Rectal smooth muscle tissue (tissue), 1 donor: ENCODE measurements around the gene ARHGAP25.

Experiments used
- H3K27ac ChIP-seq: one replicate; pipeline ENCODE4 v1.7.0; 2013; ENCODE audit warnings: low read depth, low read length, inconsistent platforms
- H3K27me3 ChIP-seq: one replicate; pipeline ENCODE4 v1.7.0; 2013; ENCODE audit warnings: low read length; ENCODE audit not compliant: control insufficient read depth, insufficient read depth
- H3K36me3 ChIP-seq: one replicate; pipeline ENCODE4 v1.7.0; 2013; ENCODE audit warnings: low read length; ENCODE audit not compliant: control insufficient read depth, insufficient read depth
- H3K4me1 ChIP-seq: one replicate; pipeline ENCODE4 v1.7.0; 2013; ENCODE audit warnings: low read length; ENCODE audit not compliant: control insufficient read depth, insufficient read depth
- H3K4me3 ChIP-seq: one replicate; pipeline ENCODE4 v1.7.0; 2013; ENCODE audit warnings: low read length
- H3K9ac ChIP-seq: one replicate; pipeline ENCODE4 v1.7.0; 2013; ENCODE audit warnings: low read length

ARHGAP25 gene

GRCh38 chr2:68819556-68819955, 84.9 kb downstream of the ARHGAP25 start:
- H3K27me3 ChIP-seq: no peaks in the 10 kb centered on the region
- no peaks in the 10 kb centered on the region for H3K4me1 ChIP-seq
- H3K36me3 ChIP-seq: peaks cover 2% of the 10 kb centered on the region
- H3K9ac ChIP-seq: no peak overlapping the region
- no peak overlapping the region for H3K27ac ChIP-seq
- H3K4me3 ChIP-seq: no peak overlapping the region

DNA sequence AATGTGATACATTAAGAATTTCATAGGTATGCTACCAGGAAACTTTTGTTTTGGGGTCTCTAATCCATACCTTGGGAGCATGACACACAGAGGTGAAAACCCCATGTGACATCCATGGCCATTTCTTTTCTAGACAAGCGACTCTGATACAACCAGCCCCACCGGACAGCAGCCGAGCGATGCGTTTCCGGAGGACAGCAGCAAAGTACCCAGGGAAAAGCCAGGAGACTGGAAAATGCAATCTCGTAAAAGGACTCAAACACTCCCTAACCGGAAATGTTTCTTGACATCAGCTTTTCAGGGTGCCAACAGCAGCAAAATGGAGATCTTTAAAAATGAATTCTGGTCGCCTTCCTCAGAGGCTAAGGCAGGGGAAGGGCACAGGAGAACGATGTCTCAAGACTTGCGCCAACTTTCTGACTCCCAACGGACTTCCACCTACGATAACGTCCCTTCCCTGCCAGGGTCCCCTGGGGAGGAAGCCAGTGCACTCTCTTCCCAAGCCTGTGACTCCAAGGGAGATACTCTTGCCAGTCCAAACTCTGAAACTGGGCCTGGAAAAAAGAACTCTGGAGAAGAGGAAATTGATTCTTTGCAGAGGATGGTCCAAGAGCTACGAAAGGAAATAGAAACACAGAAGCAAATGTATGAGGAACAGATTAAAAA, 87.7 kb downstream of the ARHGAP25 start:
- Histone ChIP-seq H3K9ac (no peak overlapping the region), H3K27me3 (no peaks in the 10 kb centered on the region), H3K4me3 (no peak overlapping the region), H3K27ac (no peak overlapping the region), H3K4me1 (no peaks in the 10 kb centered on the region), H3K36me3 (peaks cover 2% of the 10 kb centered on the region)

DNA sequence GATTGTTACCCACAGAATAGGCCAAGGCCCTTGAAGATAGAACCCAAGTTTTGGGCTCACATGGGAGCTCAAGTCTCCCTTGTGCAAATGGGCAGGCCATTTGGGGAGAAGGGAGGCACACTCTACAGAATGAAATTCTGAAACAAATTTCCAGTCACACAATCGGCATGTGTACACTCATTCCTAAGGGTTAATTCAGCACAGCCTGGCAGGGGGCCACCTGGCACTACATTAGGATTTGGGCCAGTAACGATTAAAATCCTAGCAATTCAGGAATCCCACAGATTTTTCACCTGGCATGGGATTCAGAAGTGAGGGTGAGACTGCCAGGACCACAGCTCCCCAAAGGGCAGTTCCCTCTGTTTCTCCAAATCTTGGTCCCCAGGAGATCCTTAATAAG, 90.2 kb downstream of the ARHGAP25 start:
- Histone ChIP-seq H3K4me1 (peaks cover 14% of the 10 kb centered on the region), H3K27ac (no peak overlapping the region), H3K27me3 (no peaks in the 10 kb centered on the region), H3K36me3 (peaks cover 2% of the 10 kb centered on the region), H3K4me3 (no peak overlapping the region), H3K9ac (no peak overlapping the region)

DNA sequence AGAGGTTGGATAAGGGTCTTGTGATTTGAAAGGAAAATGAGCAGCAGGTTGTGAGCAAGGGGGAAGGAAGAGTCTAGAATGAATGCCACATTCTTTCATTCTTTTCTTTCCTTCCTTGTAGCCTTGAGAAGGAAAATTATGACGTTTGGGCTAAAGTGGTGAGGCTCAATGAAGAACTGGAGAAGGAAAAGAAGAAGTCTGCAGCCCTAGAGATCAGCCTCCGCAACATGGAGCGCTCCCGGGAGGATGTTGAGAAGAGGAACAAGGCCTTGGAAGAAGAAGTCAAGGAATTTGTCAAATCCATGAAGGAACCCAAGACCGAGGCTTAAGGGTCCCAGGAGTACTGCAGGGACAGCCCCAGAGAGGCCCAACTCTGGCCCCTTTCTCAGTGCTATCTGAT, 91.3 kb downstream of the ARHGAP25 start:
- no peak overlapping the region for H3K27ac ChIP-seq
- no peak overlapping the region for H3K9ac ChIP-seq
- H3K4me1 ChIP-seq: peaks cover 14% of the 10 kb centered on the region
- no peak overlapping the region for H3K4me3 ChIP-seq
- no peaks in the 10 kb centered on the region for H3K27me3 ChIP-seq
- peaks cover 2% of the 10 kb centered on the region for H3K36me3 ChIP-seq

DNA sequence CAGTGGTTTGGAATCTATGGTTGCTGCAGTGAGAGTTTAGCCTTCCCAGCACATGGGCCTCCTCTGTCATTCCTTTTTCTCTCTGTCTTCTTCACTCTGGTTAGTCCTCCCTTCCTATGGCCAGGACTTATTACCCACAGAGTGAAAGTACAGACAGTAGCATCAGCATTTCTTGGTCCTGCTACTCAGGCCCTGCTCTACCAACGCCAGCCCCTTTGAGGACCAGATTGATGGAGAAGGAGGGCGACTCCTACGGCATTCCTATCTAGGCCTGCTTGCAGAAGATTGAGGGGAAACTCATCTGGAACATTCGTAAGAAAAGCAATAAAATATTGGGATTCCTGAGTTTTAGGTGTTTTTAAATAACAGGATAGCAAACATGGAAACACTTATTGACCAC, 93.1 kb downstream of the ARHGAP25 start:
- Histone ChIP-seq H3K36me3 (peaks cover 2% of the 10 kb centered on the region), H3K27ac (no peak overlapping the region), H3K4me1 (peaks cover 24% of the 10 kb centered on the region), H3K27me3 (no peaks in the 10 kb centered on the region), H3K9ac (no peak overlapping the region), H3K4me3 (no peak overlapping the region)

DNA sequence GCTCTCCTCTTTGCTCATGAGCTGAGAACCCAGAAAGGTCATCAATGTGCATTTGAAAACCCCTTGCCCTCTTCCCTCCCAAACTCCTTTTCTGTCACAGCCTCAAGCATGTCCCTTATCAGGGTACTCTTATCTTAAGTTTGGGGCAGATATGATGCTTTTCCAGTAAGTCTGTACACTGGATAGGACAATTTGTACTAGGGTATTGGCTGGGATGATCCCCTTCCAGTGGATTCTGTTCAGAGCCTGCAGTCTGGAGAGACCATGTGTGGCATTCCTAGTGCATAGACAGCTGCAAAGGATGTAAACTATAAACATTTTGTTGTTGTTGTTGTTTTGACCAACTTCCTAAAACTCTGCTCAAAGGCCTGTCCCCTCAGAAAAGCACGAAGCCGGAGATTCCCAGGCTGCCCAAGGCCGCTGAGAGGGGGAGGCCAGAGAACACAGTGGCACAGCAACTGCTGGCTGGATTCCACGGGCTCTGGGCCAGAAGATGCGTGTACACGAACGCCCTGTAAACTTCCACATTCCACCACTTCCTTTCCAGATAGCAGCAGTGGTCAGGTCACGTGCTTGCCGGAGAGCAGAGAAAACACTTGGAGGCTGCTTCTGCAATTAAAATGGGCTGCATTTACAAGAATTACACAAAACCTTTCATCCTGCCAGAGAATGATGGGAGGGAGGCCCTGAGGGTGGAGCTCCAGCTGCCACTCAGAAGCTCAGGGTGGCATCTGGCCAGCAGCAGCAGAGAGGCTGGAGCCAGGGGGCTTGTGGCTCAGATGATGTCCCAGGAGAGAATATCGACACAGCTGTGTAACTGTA, 94.5 kb downstream of the ARHGAP25 start:
- Histone ChIP-seq H3K9ac (no peak overlapping the region), H3K36me3 (no peaks in the 10 kb centered on the region), H3K27ac (peak overlapping the region; percentile 46), H3K4me1 (peaks cover 25% of the 10 kb centered on the region), H3K4me3 (no peak overlapping the region), H3K27me3 (no peaks in the 10 kb centered on the region)

DNA sequence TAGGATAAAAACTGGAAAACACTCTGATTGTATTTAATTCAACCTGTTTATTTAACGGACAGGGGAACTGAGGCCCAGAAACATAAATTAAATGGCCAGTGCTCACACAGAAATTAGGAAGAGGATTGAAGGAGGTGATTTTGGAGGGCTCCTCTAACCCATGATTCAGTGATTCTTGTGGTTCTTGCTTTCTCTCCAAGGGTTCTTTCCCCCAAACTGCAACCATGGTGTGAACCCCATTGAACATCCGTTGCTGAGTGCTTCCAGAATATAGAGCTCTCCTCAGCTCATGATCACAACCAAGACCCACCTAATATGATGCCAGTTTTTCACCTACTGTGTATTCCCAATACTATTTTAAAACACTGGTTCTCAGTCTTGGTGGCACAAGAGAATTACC, 95.1 kb downstream of the ARHGAP25 start:
- no peaks in the 10 kb centered on the region for H3K36me3 ChIP-seq
- no peak overlapping the region for H3K4me3 ChIP-seq
- H3K27me3 ChIP-seq: no peaks in the 10 kb centered on the region
- H3K4me1 ChIP-seq: peaks cover 25% of the 10 kb centered on the region
- H3K27ac ChIP-seq: peak overlapping the region; percentile 46
- H3K9ac ChIP-seq: no peak overlapping the region

DNA sequence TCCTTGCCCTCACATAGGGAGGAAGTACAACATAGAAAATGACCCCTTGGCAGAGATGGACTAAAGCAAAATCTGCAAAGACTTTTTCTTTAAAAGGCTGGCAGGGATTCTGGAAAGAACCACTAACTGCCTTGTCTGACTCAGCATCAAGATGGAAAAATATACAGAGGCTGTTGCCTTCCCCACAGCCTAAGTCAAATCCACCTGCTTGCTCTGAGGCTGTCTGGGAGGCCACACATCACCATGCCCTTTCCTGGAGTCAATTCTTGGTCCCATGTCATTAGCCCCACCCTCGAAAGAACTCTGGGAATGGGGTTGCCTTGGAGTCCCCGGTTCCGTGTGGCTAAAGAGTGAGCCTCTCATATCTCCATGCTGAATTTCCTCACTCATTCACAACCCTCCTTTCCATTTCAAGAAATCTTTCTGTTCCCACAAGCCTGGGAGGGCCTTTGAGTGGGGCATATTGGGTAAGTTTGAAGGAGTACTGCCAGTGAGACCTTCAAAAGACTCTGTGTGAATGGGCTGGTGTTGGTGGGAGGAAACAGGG, 97.1 kb downstream of the ARHGAP25 start:
- Histone ChIP-seq H3K27me3 (no peaks in the 10 kb centered on the region), H3K27ac (peak overlapping the region; percentile 71), H3K9ac (no peak overlapping the region), H3K36me3 (no peaks in the 10 kb centered on the region), H3K4me3 (no peak overlapping the region), H3K4me1 (peaks cover 25% of the 10 kb centered on the region)

- peak overlapping the region; percentile 71 for H3K27ac ChIP-seq
- no peak overlapping the region for H3K9ac ChIP-seq
- H3K27me3 ChIP-seq: no peaks in the 10 kb centered on the region
- H3K36me3 ChIP-seq: no peaks in the 10 kb centered on the region
- H3K4me1 ChIP-seq: peaks cover 25% of the 10 kb centered on the region
- no peak overlapping the region for H3K4me3 ChIP-seq
Observed at GRCh38 chr2:68832233-68832869, 97.7 kb downstream of the ARHGAP25 start.

- Histone ChIP-seq H3K36me3 (no peaks in the 10 kb centered on the region), H3K9ac (no peak overlapping the region), H3K4me3 (no peak overlapping the region), H3K27me3 (no peaks in the 10 kb centered on the region), H3K27ac (no peak overlapping the region), H3K4me1 (peaks cover 25% of the 10 kb centered on the region)
Observed at GRCh38 chr2:68833162-68833561, 98.6 kb downstream of the ARHGAP25 start.

- Histone ChIP-seq H3K9ac (no peak overlapping the region), H3K36me3 (no peaks in the 10 kb centered on the region), H3K27ac (no peak overlapping the region), H3K4me1 (peaks cover 11% of the 10 kb centered on the region), H3K4me3 (no peak overlapping the region), H3K27me3 (no peaks in the 10 kb centered on the region)
Observed at GRCh38 chr2:68834737-68835376, 100.2 kb downstream of the ARHGAP25 start.

DNA sequence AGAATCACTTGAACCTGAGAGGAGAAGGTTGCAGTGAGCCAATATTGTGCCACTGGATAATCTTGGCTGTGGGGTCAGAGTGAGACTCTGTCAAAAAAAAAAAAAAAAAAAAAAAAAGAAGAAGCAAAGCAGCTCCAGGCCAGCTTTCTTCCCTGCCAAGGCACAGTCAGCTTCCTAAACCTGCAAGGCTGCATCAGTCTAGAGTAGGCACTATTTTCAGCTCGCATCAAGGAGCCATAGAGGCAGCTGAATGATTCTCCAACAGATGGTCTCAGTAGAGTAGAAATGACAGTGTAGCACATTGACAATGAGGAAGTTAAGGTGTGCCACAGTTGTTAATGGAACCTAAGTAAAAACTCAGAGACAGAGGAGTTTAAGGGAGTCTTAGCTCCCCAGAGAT, 101.0 kb downstream of the ARHGAP25 start:
- H3K27ac ChIP-seq: no peak overlapping the region
- no peak overlapping the region for H3K9ac ChIP-seq
- no peaks in the 10 kb centered on the region for H3K27me3 ChIP-seq
- H3K36me3 ChIP-seq: no peaks in the 10 kb centered on the region
- H3K4me3 ChIP-seq: no peak overlapping the region
- peaks cover 11% of the 10 kb centered on the region for H3K4me1 ChIP-seq
